ENCODE data around the gene GMDS.

GMDS gene

GRCh38 chr6:1878330-1878729 lies 367.1 kb downstream of the GMDS start:
- no peak for DNase-seq

- DNase-seq, result no peak
Measured at GRCh38 chr6:1873781-1874180, 371.6 kb downstream of the GMDS start.

- DNase-seq, result peak; percentile 38 to 92 (median 67)
Measured at GRCh38 chr6:1872649-1873131, 372.7 kb downstream of the GMDS start.

GRCh38 chr6:1871724-1872315 lies 373.6 kb downstream of the GMDS start:
- peak in 1 of 3 experiments; percentile 62 for DNase-seq

- DNase-seq, result peak in 1 of 3 experiments; percentile 37
Measured at GRCh38 chr6:1870932-1871331, 374.5 kb downstream of the GMDS start.

- no peak for DNase-seq
Measured at GRCh38 chr6:1870251-1870650, 375.2 kb downstream of the GMDS start.

- no peak for DNase-seq
Measured at GRCh38 chr6:1869769-1870168, 375.6 kb downstream of the GMDS start.

- no peak for DNase-seq
Measured at GRCh38 chr6:1869308-1869707, 376.1 kb downstream of the GMDS start.

GRCh38 chr6:1868561-1869261 lies 376.7 kb downstream of the GMDS start:
- DNase-seq, result no peak

- no peak for DNase-seq
Measured at GRCh38 chr6:1867197-1867596, 378.2 kb downstream of the GMDS start.

- no peak for DNase-seq
Measured at GRCh38 chr6:1865585-1865984, 379.8 kb downstream of the GMDS start.

GRCh38 chr6:1864496-1864895 lies 380.9 kb downstream of the GMDS start:
- DNase-seq, result peak in 2 of 3 experiments; percentile 29 to 44

GRCh38 chr6:1862411-1862810 lies 383.0 kb downstream of the GMDS start:
- DNase-seq, result no peak

GRCh38 chr6:1860756-1861348 lies 384.6 kb downstream of the GMDS start:
- DNase-seq, result no peak

GRCh38 chr6:1858859-1859258 lies 386.5 kb downstream of the GMDS start:
- DNase-seq, result no peak

- no peak for DNase-seq
Measured at GRCh38 chr6:1858196-1858595, 387.2 kb downstream of the GMDS start.

- DNase-seq, result peak; percentile 68 to 97 (median 92)
Measured at GRCh38 chr6:1856381-1856780, 389.0 kb downstream of the GMDS start.

- DNase-seq, result peak in 2 of 3 experiments; percentile 33 to 64
Measured at GRCh38 chr6:1855890-1856289, 389.5 kb downstream of the GMDS start.

GRCh38 chr6:1854296-1854695 lies 391.1 kb downstream of the GMDS start:
- no peak for DNase-seq

- no peak for DNase-seq
Measured at GRCh38 chr6:1853761-1854160, 391.6 kb downstream of the GMDS start.

GRCh38 chr6:1851681-1852456 lies 393.5 kb downstream of the GMDS start:
- peak in 1 of 3 experiments; percentile 36 for DNase-seq

- no peak for DNase-seq
Measured at GRCh38 chr6:1850840-1851157, 394.6 kb downstream of the GMDS start.

GRCh38 chr6:1850121-1850839 lies 395.1 kb downstream of the GMDS start:
- no peak for DNase-seq

Measured in NCI-H1417 (cell line).